T-cell (primary cell): Measurements from ENCODE around the gene DPEP3. TPM values are rescaled to one million over a fixed set of nuclear protein-coding genes. Genes with fewer than 3 reads are reported as not detected.

Experiments
- ATAC-seq, 4 experiments: fragments of 200-7000 bp in 3 of 4; fragments of 150-1000 bp in 1 of 4; cut with Tn5 transposase; replicated peaks in 1 of 4; 1 replicate in 3 of 4; 2 replicates in 1 of 4; pipeline ENCODE4 v1.10.0; 2021; ENCODE audit warnings: moderate library complexity in 3 of 4, mild to moderate bottlenecking in 2 of 4, moderate number of reproducible peaks in 1 of 4
- CTCF ChIA-PET, 2 donors: fragments of 300-600 bp; sonication (Branson Sonifier 250); formaldehyde crosslinking; loops; one replicate each; lab custom pipeline; 2022; ENCODE audit warnings: antibody characterized with exemption in 2 of 2; lab: Charles Lee
- POLR2A ChIA-PET, 2 donors: fragments of 300-600 bp; sonication (Branson Sonifier 250); formaldehyde crosslinking; loops; one replicate each; lab custom pipeline; 2022; ENCODE audit warnings: antibody characterized with exemption in 2 of 2; lab: Charles Lee
- DNase-seq, 35 experiments: peaks; one replicate each; pipeline versions ENCODE4 v3.0.0 to v3.0.0-alpha.2; 2013 to 2023
- H3K27ac ChIP-seq: one replicate; pipeline ENCODE4 v1.5.1; 2013; ENCODE audit warnings: low read length
- H3K27me3 ChIP-seq, 2 experiments: replicated peaks in 1 of 2; 1 replicate in 1 of 2; 2 replicates in 1 of 2; pipeline versions ENCODE4 v1.6.1 to v1.7.0; 2013; ENCODE audit warnings: low read length in 1 of 2, mixed read lengths in 1 of 2; ENCODE audit not compliant: control insufficient read depth in 2 of 2, insufficient read depth in 2 of 2; ENCODE audit errors: extremely low read depth in 1 of 2
- H3K36me3 ChIP-seq, 2 donors: 1 replicate in 1 of 2; 2 replicates in 1 of 2; pipeline versions ENCODE4 v1.6.1 to v1.7.0; 2013; ENCODE audit warnings: low read length in 1 of 2; ENCODE audit not compliant: control insufficient read depth in 2 of 2, insufficient read depth in 1 of 2; ENCODE audit errors: extremely low read depth in 1 of 2
- H3K4me1 ChIP-seq, 2 experiments: 1 replicate in 1 of 2; 2 replicates in 1 of 2; pipeline versions ENCODE4 v1.6.1 to v1.7.0; 2013; ENCODE audit warnings: low read length in 2 of 2, mixed read lengths in 1 of 2; ENCODE audit not compliant: insufficient read depth in 2 of 2, control insufficient read depth in 1 of 2; ENCODE audit errors: extremely low read depth in 1 of 2
- H3K4me3 ChIP-seq, 2 donors: 1 replicate in 1 of 2; 2 replicates in 1 of 2; pipeline versions ENCODE4 v1.5.1 to v1.7.0; 2013; ENCODE audit warnings: mild to moderate bottlenecking in 2 of 2, low read length in 1 of 2, moderate library complexity in 1 of 2; ENCODE audit not compliant: control insufficient read depth in 1 of 2; ENCODE audit errors: extremely low read depth in 1 of 2
- H3K9me3 ChIP-seq: 2 replicates; pipeline ENCODE4 v1.7.0; 2013
- H3K27ac Mint-ChIP-seq, 2 donors: one replicate each; pipeline ENCODE4 v1.8.0; 2020 to 2021; ENCODE audit warnings: mild to moderate bottlenecking in 2 of 2, mixed read lengths in 2 of 2
- H3K27me3 Mint-ChIP-seq, 2 donors: one replicate each; pipeline ENCODE4 v1.8.0; 2021 to 2022; ENCODE audit warnings: mixed read lengths in 2 of 2
- H3K36me3 Mint-ChIP-seq: one replicate; pipeline ENCODE4 v1.8.0; 2021; ENCODE audit warnings: mixed read lengths
- H3K4me1 Mint-ChIP-seq, 3 donors: one replicate each; pipeline ENCODE4 v1.8.0; 2020 to 2022; ENCODE audit warnings: mixed read lengths in 3 of 3, mild to moderate bottlenecking in 1 of 3
- H3K4me3 Mint-ChIP-seq, 3 donors: one replicate each; pipeline ENCODE4 v1.8.0; 2020 to 2022; ENCODE audit warnings: mild to moderate bottlenecking in 3 of 3, mixed read lengths in 3 of 3, moderate library complexity in 3 of 3
- H3K9me3 Mint-ChIP-seq, 3 donors: one replicate each; pipeline ENCODE4 v1.8.0; 2020 to 2022; ENCODE audit warnings: mixed read lengths in 3 of 3
- WGBS: methylation state at CpG from one replicate; pipeline ENCODE4 v1.1.5; 2013; ENCODE audit warnings: missing lambda C conversion rate; ENCODE audit not compliant: insufficient coverage; 5-methylcytosine and 5-hydroxymethylcytosine counted together
- total RNA-seq, 35 experiments: library from RNA in 6 of 35; stranded (reverse) in 6 of 35; fragments of 120-200 nt in 1 of 35; gene quantifications; one replicate each; pipeline versions ENCODE4 v1.2.1 to v1.2.4 and lab custom pipeline; 2013 to 2026

Gene DPEP3, protein sequence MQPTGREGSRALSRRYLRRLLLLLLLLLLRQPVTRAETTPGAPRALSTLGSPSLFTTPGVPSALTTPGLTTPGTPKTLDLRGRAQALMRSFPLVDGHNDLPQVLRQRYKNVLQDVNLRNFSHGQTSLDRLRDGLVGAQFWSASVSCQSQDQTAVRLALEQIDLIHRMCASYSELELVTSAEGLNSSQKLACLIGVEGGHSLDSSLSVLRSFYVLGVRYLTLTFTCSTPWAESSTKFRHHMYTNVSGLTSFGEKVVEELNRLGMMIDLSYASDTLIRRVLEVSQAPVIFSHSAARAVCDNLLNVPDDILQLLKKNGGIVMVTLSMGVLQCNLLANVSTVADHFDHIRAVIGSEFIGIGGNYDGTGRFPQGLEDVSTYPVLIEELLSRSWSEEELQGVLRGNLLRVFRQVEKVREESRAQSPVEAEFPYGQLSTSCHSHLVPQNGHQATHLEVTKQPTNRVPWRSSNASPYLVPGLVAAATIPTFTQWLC
- total RNA-seq (1 to 10 TPM in 4 of 5 donors, under 1 TPM in 1; 0.48 to 1.5 (median 1.1) TPM), total RNA-seq (lab: John Stamatoyannopoulos, UW) (0.04 to 2.1 (median 0.51) reads per million in 29 experiments)
- total RNA-seq (2013): 0.64 TPM

DNA sequence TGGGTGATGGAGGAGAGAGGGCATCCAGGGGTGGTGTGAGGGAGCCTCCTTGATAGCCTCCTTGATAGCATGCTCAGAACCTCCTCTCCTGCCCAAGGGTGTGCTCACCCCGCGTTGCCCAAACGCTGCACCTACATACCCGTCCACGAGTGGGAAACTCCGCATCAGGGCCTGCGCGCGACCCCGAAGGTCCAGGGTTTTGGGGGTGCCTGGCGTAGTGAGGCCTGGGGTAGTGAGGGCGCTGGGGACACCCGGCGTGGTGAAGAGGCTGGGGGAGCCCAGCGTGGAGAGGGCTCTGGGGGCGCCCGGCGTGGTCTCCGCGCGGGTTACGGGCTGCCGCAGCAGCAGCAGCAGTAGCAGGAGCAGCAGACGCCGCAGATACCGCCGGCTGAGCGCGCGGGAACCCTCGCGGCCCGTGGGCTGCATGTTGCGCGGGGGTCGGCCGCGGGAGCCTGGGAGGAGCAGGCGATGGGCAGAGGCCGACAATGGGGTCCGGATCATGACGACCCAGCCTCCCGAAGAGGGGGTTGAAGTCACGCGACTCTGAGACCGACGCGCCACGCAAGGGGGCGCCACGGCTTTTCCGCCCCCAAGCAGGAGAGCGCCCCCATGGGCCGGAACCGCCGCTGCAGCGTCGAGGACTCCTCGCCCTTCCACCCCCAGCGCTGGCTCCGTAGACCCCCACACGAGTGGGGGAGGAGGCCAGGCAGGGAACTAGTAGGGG, at the start of gene DPEP3:
DPEP3 (minus strand) TSS at position 545 of the 724 bp plus-strand sequence; CDS start at position 426, 119 bp downstream.
- Histone ChIP-seq H3K4me1 (peaks cover 8 to 23% of the 10 kb centered on the region in 2 experiments), H3K27ac (no peak within 1 kb of the TSS), H3K9me3 (no peaks in the 10 kb centered on the region), H3K36me3 (no peaks in the 10 kb centered on the region), H3K4me3 (no peak within 1 kb of the TSS), H3K27me3 (peaks cover 0 to 17% of the 10 kb centered on the region in 2 experiments)
- H3K4me1 Mint-ChIP-seq: peaks cover 23 to 26% (median 25%) of the 10 kb centered on the region in 3 donors
- H3K27ac Mint-ChIP-seq: no peak within 1 kb of the TSS
- peak in 3 of 35 experiments; percentile 23 to 43 (median 38) for DNase-seq
- no peaks in the 10 kb centered on the region for H3K9me3 Mint-ChIP-seq
- H3K27me3 Mint-ChIP-seq: peaks cover 0 to 1% of the 10 kb centered on the region in 2 donors
- no peaks in the 10 kb centered on the region for H3K36me3 Mint-ChIP-seq
- H3K4me3 Mint-ChIP-seq: no peak within 1 kb of the TSS
- ATAC-seq: peak in 1 of 4 experiments; percentile 17
- ChIA-PET CTCF (no interaction called here), POLR2A (no interaction called here)
- WGBS: 79% methylated on average over 41 of the region's 62 CpGs

DNA sequence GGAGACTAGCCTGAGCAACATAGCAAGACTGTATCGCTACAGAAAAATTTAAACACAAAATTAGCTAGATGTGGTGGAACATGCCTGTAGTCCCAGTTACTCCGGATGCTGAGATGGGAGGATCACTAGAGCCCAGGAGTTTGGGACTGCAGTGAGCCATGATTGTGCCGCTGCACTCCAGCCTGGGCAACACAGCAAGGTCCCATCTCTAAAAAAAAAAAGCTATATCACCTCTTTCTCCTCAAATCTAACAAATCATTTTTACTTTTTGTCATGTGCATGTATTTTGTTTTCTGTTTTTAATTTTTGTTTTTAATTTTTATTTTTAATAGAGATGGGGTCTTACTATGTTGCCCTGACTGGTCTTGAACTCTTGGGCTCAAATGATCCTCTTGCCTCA, 48.7 kb upstream of the DPEP3 start:
- Mint-ChIP-seq H3K4me1 (peaks cover 8 to 17% (median 11%) of the 10 kb centered on the region in 3 donors), H3K27ac (no peak overlapping the region), H3K27me3 (no peaks in the 10 kb centered on the region), H3K9me3 (no peaks in the 10 kb centered on the region), H3K4me3 (no peak overlapping the region), H3K36me3 (peaks cover 20% of the 10 kb centered on the region)
- ATAC-seq (no peak), DNase-seq (no peak)
- WGBS: no CpG with 5 or more reads among the region's 3 CpGs
- no peaks in the 10 kb centered on the region for H3K9me3 ChIP-seq
- H3K27me3 ChIP-seq: no peaks in the 10 kb centered on the region
- H3K27ac ChIP-seq: no peak overlapping the region
- peaks cover 0 to 18% of the 10 kb centered on the region in 2 donors for H3K36me3 ChIP-seq
- peaks cover 0 to 19% of the 10 kb centered on the region in 2 experiments for H3K4me1 ChIP-seq
- POLR2A ChIA-PET: interaction anchor here (0.6 kb wide), 2 partner anchors 198 to 1606 kb away, joined by 3 to 17 read pairs; no protein-coding TSS in a partner anchor
- CTCF ChIA-PET: interaction anchor here (0.8 to 1.3 kb wide), 2 partner anchors 35 to 58 kb away, joined by 3 read pairs; no protein-coding TSS in a partner anchor
- no peak overlapping the region for H3K4me3 ChIP-seq

DNA sequence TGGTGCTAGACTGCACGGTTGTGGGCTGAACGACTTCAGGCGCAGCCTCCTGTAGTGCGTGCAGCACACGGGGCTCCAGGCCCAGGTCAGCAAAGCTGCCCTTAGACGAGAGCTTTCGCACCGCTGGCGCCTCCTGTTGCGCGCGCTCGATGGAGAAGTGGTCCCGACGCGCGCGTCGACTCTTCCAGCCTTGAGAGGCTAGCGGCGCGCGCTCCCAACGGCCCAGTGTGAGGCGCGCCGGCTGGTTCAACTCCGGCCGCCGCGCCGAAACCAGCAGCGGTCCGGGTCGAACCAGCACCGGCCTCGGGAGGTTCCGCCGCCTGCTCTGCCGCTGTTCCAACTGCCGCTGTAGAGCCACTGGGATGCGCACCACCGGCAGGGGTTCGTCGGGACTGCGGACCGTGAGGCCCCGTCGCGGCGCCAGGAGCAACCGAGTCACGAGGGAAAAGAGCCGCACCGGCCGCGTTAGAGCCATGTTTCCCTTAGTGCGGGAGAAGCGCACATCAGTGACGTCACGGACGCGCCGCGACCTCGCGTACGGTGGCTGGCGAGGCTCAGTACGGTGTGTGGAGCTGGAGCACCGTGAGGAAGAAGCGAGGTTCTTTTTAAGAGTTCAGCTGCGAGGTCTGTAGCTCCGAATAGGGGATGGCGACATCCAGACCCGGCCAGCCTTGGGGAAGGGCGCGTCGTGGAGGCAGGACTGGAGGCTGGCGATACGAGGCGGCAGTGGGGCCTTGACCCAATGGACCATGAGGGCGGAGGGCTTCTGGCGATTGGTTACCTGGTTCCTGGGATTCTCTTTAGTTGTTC, 42.6 kb upstream of the DPEP3 start, which contains the start of the genes DDX28 and DUS2:
DDX28 (minus strand) TSS at position 505 of the 810 bp plus-strand sequence; CDS start at position 475, 30 bp downstream.
DUS2 (plus strand) TSS at position 557 of the 810 bp plus-strand sequence. CDS start 14,740 bp downstream, outside the sequence.
- H3K4me1 Mint-ChIP-seq: peaks cover 30 to 37% (median 34%) of the 10 kb centered on the region in 3 donors
- peaks cover 18% of the 10 kb centered on the region for H3K36me3 Mint-ChIP-seq
- peak; percentile 84 to 98 (median 92) for DNase-seq
- ChIA-PET POLR2A (interaction anchor here (0.6 to 1.1 kb wide), 4 partner anchors 17 to 691 kb away, joined by 3 to 9 read pairs (median 3); partner anchors contain the start of gene DPEP2 (in 1 of the 2)), CTCF (interaction anchor here (0.7 to 1.5 kb wide), 8 partner anchors 18 to 355 kb away, joined by 3 to 7 read pairs (median 3); partner anchors contain the start of gene DPEP2 (in 1 of the 2))
- ATAC-seq: peak; percentile 91 to 94 (median 92)
- Histone ChIP-seq H3K9me3 (no peaks in the 10 kb centered on the region), H3K27me3 (no peaks in the 10 kb centered on the region), H3K4me3 (peak within 1 kb of the TSS; percentile 85 to 97), H3K36me3 (peaks cover 0 to 32% of the 10 kb centered on the region in 2 donors), H3K27ac (peak within 1 kb of the TSS; percentile 64), H3K4me1 (peaks cover 11 to 30% of the 10 kb centered on the region in 2 experiments)
- peak within 1 kb of the TSS; percentile 98 to 99 for H3K27ac Mint-ChIP-seq
- under 1% methylated on average over 83 of the region's 84 CpGs for WGBS
- no peaks in the 10 kb centered on the region for H3K9me3 Mint-ChIP-seq
- H3K4me3 Mint-ChIP-seq: peak within 1 kb of the TSS; percentile 83 to 99 (median 93)
- H3K27me3 Mint-ChIP-seq: no peaks in the 10 kb centered on the region

DNA sequence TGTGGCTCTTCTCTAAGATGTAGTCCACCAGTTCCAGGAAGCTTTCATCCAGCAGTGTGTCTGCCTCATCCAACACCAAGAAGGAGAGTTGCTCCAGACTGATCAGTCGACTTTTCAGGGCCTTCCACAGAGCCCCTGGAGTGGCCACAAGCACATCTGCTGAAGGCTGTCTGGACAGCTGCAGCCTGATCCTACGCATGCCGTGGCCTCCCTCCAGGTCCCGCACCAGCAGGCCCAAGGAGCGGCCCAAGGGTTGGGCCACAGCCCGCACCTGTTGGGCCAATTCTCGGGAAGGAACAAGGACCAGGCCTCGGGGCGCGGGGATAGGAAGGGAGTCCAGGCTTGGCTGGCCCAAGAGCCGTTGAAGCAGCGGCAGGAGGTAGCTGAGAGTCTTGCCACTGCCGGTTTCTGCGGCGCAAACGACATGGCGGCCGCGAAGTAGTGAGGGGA, 42.0 kb upstream of the DPEP3 start:
- Mint-ChIP-seq H3K9me3 (no peaks in the 10 kb centered on the region), H3K27ac (peak overlapping the region; percentile 98 to 99), H3K4me1 (peaks cover 23 to 37% (median 34%) of the 10 kb centered on the region in 3 donors), H3K36me3 (peaks cover 13% of the 10 kb centered on the region), H3K4me3 (peak overlapping the region; percentile 83 to 99 (median 93)), H3K27me3 (no peaks in the 10 kb centered on the region)
- 14% methylated on average over 19 of the region's 19 CpGs for WGBS
- ATAC-seq (peak in 1 of 4 experiments; percentile 3), DNase-seq (peak in 1 of 35 experiments; percentile 22)
- ChIA-PET CTCF (interaction anchor here (0.6 to 1.5 kb wide), 6 partner anchors 11 to 62 kb away, joined by 3 to 7 read pairs (median 3); partner anchors contain the start of genes DPEP2 (in 1 of the 2) and NFATC3 (in 1 of the 2)), POLR2A (interaction anchor here in 1 of 2 donors (0.9 kb wide), 1 partner anchor 23 kb away, joined by 3 read pairs; the partner anchor contains the start of gene DPEP2)
- Histone ChIP-seq H3K4me1 (peaks cover 11 to 30% of the 10 kb centered on the region in 2 experiments), H3K4me3 (peak overlapping the region; percentile 85 to 97), H3K27me3 (no peaks in the 10 kb centered on the region), H3K36me3 (peaks cover 0 to 27% of the 10 kb centered on the region in 2 donors), H3K9me3 (no peaks in the 10 kb centered on the region), H3K27ac (peak overlapping the region; percentile 64)

DNA sequence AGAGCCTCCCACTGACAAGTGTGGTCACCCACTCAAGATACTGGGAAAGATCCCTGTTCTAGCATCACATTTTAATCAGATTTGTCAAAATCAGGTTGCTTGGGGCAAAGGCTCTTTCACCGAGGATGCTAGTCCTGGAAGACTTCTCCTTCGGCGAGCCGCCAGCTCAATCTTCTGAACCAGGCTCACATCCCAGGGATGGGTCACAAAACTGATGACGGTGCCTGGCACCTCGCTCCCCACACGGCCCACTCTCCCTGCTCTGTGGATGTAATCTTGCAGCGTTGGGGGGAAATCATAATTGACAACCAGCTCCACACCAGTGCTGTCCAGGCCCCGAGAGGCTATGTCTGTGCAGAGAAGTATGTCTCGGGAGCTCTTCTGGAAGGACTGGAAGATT, 41.2 kb upstream of the DPEP3 start:
- Histone ChIP-seq H3K36me3 (peaks cover 0 to 27% of the 10 kb centered on the region in 2 donors), H3K27ac (no peak overlapping the region), H3K27me3 (no peaks in the 10 kb centered on the region), H3K4me3 (peak overlapping the region in 1 of 2 donors; percentile 97), H3K9me3 (no peaks in the 10 kb centered on the region), H3K4me1 (peaks cover 11 to 30% of the 10 kb centered on the region in 2 experiments)
- ATAC-seq (no peak), DNase-seq (no peak)
- H3K27ac Mint-ChIP-seq: peak overlapping the region in 1 of 2 donors; percentile 98
- peaks cover 23 to 37% (median 34%) of the 10 kb centered on the region in 3 donors for H3K4me1 Mint-ChIP-seq
- H3K36me3 Mint-ChIP-seq: peaks cover 13% of the 10 kb centered on the region
- ChIA-PET CTCF (interaction anchor here in 1 of 2 donors (1.0 to 1.4 kb wide), 2 partner anchors 27 to 63 kb away, joined by 3 read pairs; partner anchors contain the start of gene NFATC3), POLR2A (no interaction called here)
- 97% methylated on average over 8 of the region's 10 CpGs for WGBS
- peak overlapping the region; percentile 83 to 99 (median 93) for H3K4me3 Mint-ChIP-seq
- no peaks in the 10 kb centered on the region for H3K9me3 Mint-ChIP-seq
- no peaks in the 10 kb centered on the region for H3K27me3 Mint-ChIP-seq
